Measurements from ENCODE around the gene ZC3H12D. TPM values are rescaled to one million over a fixed set of nuclear protein-coding genes. Genes with fewer than 3 reads are reported as not detected.
A peak's percentile ranks its signal among the peaks of the same experiment; 100 is the strongest.

Gene ZC3H12D
- total and polyA plus RNA-seq, 9 of the 15 experiments (the other 6 are each of a cell fraction or from before 2014, with no cell fraction given), result 0.04 to 0.27 (median 0.05) TPM; not detected in 3

- ChIA-PET POLR2A (interaction anchor here (0.6 to 2.7 kb wide), 6 partner anchors 13 to 431 kb away, joined by 3 to 10 read pairs (median 3); no protein-coding TSS in a partner anchor), CTCF (ENCODE audit: low intra/inter-chr PET ratio) (no interaction called here)
- DNase-seq (ENCODE audit: extremely low read depth in 1 of 4, low spot score in 3 of 4) (peak in 1 of 4 experiments; percentile 2), ATAC-seq (0 out of 3 replicates have a peak, but pooled peaks have one; percentile 36), FAIRE-seq (no peak)
- H4K20me1 ChIP-seq (replicated peaks; ENCODE audit: control insufficient read depth, insufficient read depth, low read length), result peaks cover 7% of the 10 kb centered on the region; the same call in 1 of the 2 replicates
- BruUV-seq (replicated peaks), result no TSS peak
- no peaks in the 10 kb centered on the region for H3K9me3 ChIP-seq (replicated peaks; ENCODE audit: control insufficient read depth, insufficient read depth, low read depth, low read length)
- H3K27me3 ChIP-seq (ENCODE audit: control insufficient read depth in 2 of 2, insufficient read depth in 2 of 2, low read length in 2 of 2), result peaks cover 63 to 84% of the 10 kb centered on the region in 2 experiments
- in situ Hi-C loops (cut with MboI) (no loop called here), intact Hi-C loops (cut with micrococcal nuclease) (no loop called here)
- no peak overlapping the region for H3K4me2 ChIP-seq (ENCODE audit: insufficient read depth, low read length)
- peaks cover 0 to 7% of the 10 kb centered on the region in 2 experiments; a peak in 1 of 5 replicates for H3K4me1 ChIP-seq (replicated peaks in 1 of 2; ENCODE audit: control insufficient read depth in 2 of 2, insufficient read depth in 2 of 2, low read length in 2 of 2)
- no peaks in the 10 kb centered on the region for H3K79me2 ChIP-seq (ENCODE audit: control insufficient read depth, insufficient read depth, low read length)
- WGBS (ENCODE audit: insufficient coverage, low coverage, missing lambda C conversion rate), result 4% methylated on average over 21 of the region's 21 CpGs
- no peaks in the 10 kb centered on the region for H3K9me1 ChIP-seq (ENCODE audit: control insufficient read depth, insufficient read depth, low read length)
- H3K27ac ChIP-seq (ENCODE audit: extremely low read depth, low read depth, low read length), result no peak overlapping the region
- no peak overlapping the region for H3K4me3 ChIP-seq
- no peaks in the 10 kb centered on the region for H3K36me3 ChIP-seq (ENCODE audit: control insufficient read depth, insufficient read depth, low read length)
- no peak overlapping the region for H2AFZ ChIP-seq (ENCODE audit: low read depth, low read length)
- H3K9ac ChIP-seq (ENCODE audit: insufficient read depth in 1 of 2, low read depth in 2 of 2, low read length in 2 of 2), result no peak overlapping the region
- TF ChIP-seq KLF1 (tag; IDR thresholded peaks at IDR 0.05) (peak; percentile 78), PRDM10 (IDR thresholded peaks at IDR 0.05; ENCODE audit: partially characterized antibody) (peak; percentile 42), BDP1 (IDR thresholded peaks at IDR 0.05; ENCODE audit: insufficient read depth, insufficient read length) (no peak), SPI1 (IDR thresholded peaks at IDR 0.05; ENCODE audit: borderline replicate concordance, low read depth, low read length) (no peak), GTF2A2 (tag; IDR thresholded peaks at IDR 0.05) (no peak), YBX1 (IDR thresholded peaks at IDR 0.05) (no peak), CCAR2 (IDR thresholded peaks at IDR 0.05; ENCODE audit: low read depth, low read length) (no peak), PTTG1 (tag; IDR thresholded peaks at IDR 0.05; ENCODE audit: low read depth) (no peak), RFX5 (IDR thresholded peaks at IDR 0.05; ENCODE audit: low read depth, low read length) (no peak), ZNF140 (CRISPR knock-in tag; IDR thresholded peaks at IDR 0.05) (no peak), ZNF444 (CRISPR knock-in tag; IDR thresholded peaks at IDR 0.05) (no peak), EWSR1 (IDR thresholded peaks at IDR 0.05; ENCODE audit: borderline replicate concordance, low read depth, partially characterized antibody) (no peak), GTF2E2 (tag; IDR thresholded peaks at IDR 0.05) (no peak), SMARCB1 (IDR thresholded peaks at IDR 0.05; ENCODE audit: insufficient read length, low read depth) (no peak), ZNF354B (CRISPR knock-in tag; IDR thresholded peaks at IDR 0.05) (no peak), DIDO1 (tag; IDR thresholded peaks at IDR 0.05; ENCODE audit: low read depth) (no peak), RBM22 (IDR thresholded peaks at IDR 0.05; ENCODE audit: low read depth, low read length, poor library complexity, severe bottlenecking) (no peak), NR2C1 (IDR thresholded peaks at IDR 0.05) (no peak), NR2C1 (tag; IDR thresholded peaks at IDR 0.05) (no peak), ELF4 (CRISPR knock-in tag; IDR thresholded peaks at IDR 0.05) (no peak), MEF2A (IDR thresholded peaks at IDR 0.05; ENCODE audit: control insufficient read depth, low read depth, low read length) (no peak)
Measured at GRCh38 chr6:149473080-149474052, 11.4 kb downstream of the ZC3H12D start.

Data from K562 (cell line).